Measurements from ENCODE around the gene LRP10. TPM values are rescaled to one million over a fixed set of nuclear protein-coding genes. Genes with fewer than 3 reads are reported as not detected.

LRP10 gene
- total RNA-seq, 1 experiment from 2014 or later, result 7.8 TPM

- ChIA-PET CTCF (interaction anchor here (0.6 kb wide), 1 partner anchor 548 kb away, joined by 3 read pairs; no protein-coding TSS in a partner anchor), POLR2A (ENCODE audit: low non-redundant PET) (no interaction called here)
- intact Hi-C loops (cut with micrococcal nuclease; ENCODE audit: unreplicated experiment), result loop anchor here (5.0 kb wide), 1 partner anchor 81 kb away; no protein-coding TSS in a partner anchor
- no peak for DNase-seq (ENCODE audit: low spot score)
- H3K27me3 ChIP-seq (replicated peaks; ENCODE audit: insufficient read depth, low read depth, low read length, poor library complexity), result no peaks in the 10 kb centered on the region
- TF ChIP-seq EZH2 (IDR thresholded peaks at IDR 0.05; ENCODE audit: borderline replicate concordance, low read depth, low read length, poor library complexity, severe bottlenecking) (no peak), CTCF (conservative IDR thresholded peaks at IDR 0.05; ENCODE audit: low read depth, low read length) (no peak)
- peaks cover 91% of the 10 kb centered on the region for H3K36me3 ChIP-seq (ENCODE audit: insufficient read depth, low read length, poor library complexity, severe bottlenecking)
- BruUV-seq (replicated peaks), result no TSS peak
- H3K27ac ChIP-seq (ENCODE audit: low read depth, low read length, poor library complexity, severe bottlenecking), result no peak overlapping the region
- no peaks in the 10 kb centered on the region for H3K4me1 ChIP-seq (ENCODE audit: insufficient read depth, low read length, poor library complexity, severe bottlenecking)
- no peaks in the 10 kb centered on the region for H3K9me3 ChIP-seq (ENCODE audit: low read depth, low read length, poor library complexity, severe bottlenecking)
- no peak overlapping the region for H3K4me3 ChIP-seq (ENCODE audit: low read depth, low read length, poor library complexity, severe bottlenecking)
Measured at GRCh38 chr14:22903742-22904087, 32.2 kb downstream of the LRP10 start.

GRCh38 chr14:22905627-22906026 is 34.1 kb downstream of the LRP10 start:
- TF ChIP-seq CTCF (conservative IDR thresholded peaks at IDR 0.05; ENCODE audit: low read depth, low read length), result no peak
- no peak for TF ChIP-seq EZH2 (IDR thresholded peaks at IDR 0.05; ENCODE audit: borderline replicate concordance, low read depth, low read length, poor library complexity, severe bottlenecking)
- DNase-seq (ENCODE audit: low spot score), result no peak
- intact Hi-C loops (cut with micrococcal nuclease; ENCODE audit: unreplicated experiment), result no loop called here
- H3K27ac ChIP-seq (ENCODE audit: low read depth, low read length, poor library complexity, severe bottlenecking), result no peak overlapping the region
- POLR2A ChIA-PET (ENCODE audit: low non-redundant PET), result no interaction called here
- H3K27me3 ChIP-seq (replicated peaks; ENCODE audit: insufficient read depth, low read depth, low read length, poor library complexity), result no peaks in the 10 kb centered on the region
- BruUV-seq (replicated peaks), result no TSS peak
- no peaks in the 10 kb centered on the region for H3K9me3 ChIP-seq (ENCODE audit: low read depth, low read length, poor library complexity, severe bottlenecking)
- CTCF ChIA-PET, result no interaction called here
- H3K4me1 ChIP-seq (ENCODE audit: insufficient read depth, low read length, poor library complexity, severe bottlenecking), result no peaks in the 10 kb centered on the region
- no peak overlapping the region for H3K4me3 ChIP-seq (ENCODE audit: low read depth, low read length, poor library complexity, severe bottlenecking)
- peaks cover 92% of the 10 kb centered on the region for H3K36me3 ChIP-seq (ENCODE audit: insufficient read depth, low read length, poor library complexity, severe bottlenecking)

- no peak overlapping the region for H3K4me3 ChIP-seq (ENCODE audit: low read depth, low read length, poor library complexity, severe bottlenecking)
- H3K27ac ChIP-seq (ENCODE audit: low read depth, low read length, poor library complexity, severe bottlenecking), result no peak overlapping the region
- ChIA-PET CTCF (no interaction called here), POLR2A (ENCODE audit: low non-redundant PET) (no interaction called here)
- H3K9me3 ChIP-seq (ENCODE audit: low read depth, low read length, poor library complexity, severe bottlenecking), result no peaks in the 10 kb centered on the region
- H3K4me1 ChIP-seq (ENCODE audit: insufficient read depth, low read length, poor library complexity, severe bottlenecking), result no peaks in the 10 kb centered on the region
- intact Hi-C loops (cut with micrococcal nuclease; ENCODE audit: unreplicated experiment), result no loop called here
- peaks cover 92% of the 10 kb centered on the region for H3K36me3 ChIP-seq (ENCODE audit: insufficient read depth, low read length, poor library complexity, severe bottlenecking)
- no peak for TF ChIP-seq EZH2 (IDR thresholded peaks at IDR 0.05; ENCODE audit: borderline replicate concordance, low read depth, low read length, poor library complexity, severe bottlenecking)
- TF ChIP-seq CTCF (conservative IDR thresholded peaks at IDR 0.05; ENCODE audit: low read depth, low read length), result no peak
- no TSS peak for BruUV-seq (replicated peaks)
- H3K27me3 ChIP-seq (replicated peaks; ENCODE audit: insufficient read depth, low read depth, low read length, poor library complexity), result no peaks in the 10 kb centered on the region
- no peak for DNase-seq (ENCODE audit: low spot score)
Measured at GRCh38 chr14:22906073-22906472, 34.5 kb downstream of the LRP10 start.
